PC-9 (cell line): ENCODE data around the gene SELENOI. TPM values are rescaled to one million over a fixed set of nuclear protein-coding genes. Genes with fewer than 3 reads are reported as not detected.
A peak's percentile ranks its signal among the peaks of the same experiment; 100 is the strongest.

ENCODE experiments used
- BruUV-seq: library from RNA; stranded (reverse); fragments of 400-500 nt; replicated peaks from 2 replicates; lab custom pipeline; 2021; lab: Mats Ljungman, UMichigan
- CTCF ChIA-PET: fragments of 300-600 bp; sonication (Branson Sonifier 250); formaldehyde crosslinking; loops from one replicate; lab custom pipeline; 2022; ENCODE audit warnings: antibody characterized with exemption; lab: Charles Lee
- POLR2A ChIA-PET: fragments of 300-600 bp; sonication (Branson Sonifier 250); formaldehyde crosslinking; loops from one replicate; lab custom pipeline; 2022; ENCODE audit warnings: antibody characterized with exemption; ENCODE audit not compliant: unreplicated experiment; lab: Charles Lee
- DNase-seq, 2 experiments: peaks; one replicate each; pipeline versions ENCODE4 v3.0.0 to v3.0.0-alpha.2; 2015 to 2022; ENCODE audit warnings: mixed read lengths in 1 of 2
- H2AFZ ChIP-seq: fragments of 200-600 bp; sonication (generic); 2 replicates; pipeline ENCODE4 v1.8.1; 2017; ENCODE audit warnings: antibody characterized with exemption
- H3F3A ChIP-seq: fragments of 200-600 bp; sonication (generic); 2 replicates; pipeline ENCODE4 v1.8.1; 2017; ENCODE audit warnings: antibody characterized with exemption, mild to moderate bottlenecking, low read depth; ENCODE audit not compliant: insufficient read depth
- H3K27ac ChIP-seq: fragments of 200-600 bp; sonication (generic); 2 replicates; pipeline ENCODE4 v1.6.1; 2016; ENCODE audit warnings: mixed run types
- H3K27me3 ChIP-seq: fragments of 200-600 bp; sonication (generic); 2 replicates; pipeline ENCODE4 v1.6.1; 2016; ENCODE audit warnings: low read depth, mixed run types; ENCODE audit not compliant: insufficient read depth
- H3K36me3 ChIP-seq: fragments of 200-600 bp; sonication (generic); 2 replicates; pipeline ENCODE4 v1.6.1; 2016; ENCODE audit warnings: low read depth, mixed run types
- H3K4me1 ChIP-seq: fragments of 200-600 bp; sonication (generic); replicated peaks from 2 replicates; pipeline ENCODE4 v1.6.1; 2016; ENCODE audit warnings: mixed run types; ENCODE audit not compliant: insufficient read depth
- H3K4me2 ChIP-seq: fragments of 200-600 bp; sonication (generic); 2 replicates; pipeline ENCODE4 v1.6.1; 2017; ENCODE audit warnings: mixed run types
- H3K4me3 ChIP-seq: fragments of 200-600 bp; sonication (generic); 2 replicates; pipeline ENCODE4 v1.6.1; 2016; ENCODE audit warnings: mixed run types
- H3K79me2 ChIP-seq: fragments of 200-600 bp; sonication (generic); 2 replicates; pipeline ENCODE4 v1.6.1; 2017; ENCODE audit warnings: low read depth, mixed run types
- H3K9me2 ChIP-seq: fragments of 200-600 bp; sonication (generic); 2 replicates; pipeline ENCODE4 v1.8.1; 2017; ENCODE audit warnings: mild to moderate bottlenecking; ENCODE audit not compliant: insufficient read depth
- H3K9me3 ChIP-seq: fragments of 200-600 bp; sonication (generic); 2 replicates; pipeline ENCODE4 v1.8.1; 2016; ENCODE audit warnings: low read depth; ENCODE audit not compliant: insufficient read depth
- H4K20me1 ChIP-seq: fragments of 200-600 bp; sonication (generic); 2 replicates; pipeline ENCODE4 v1.8.1; 2017; ENCODE audit not compliant: insufficient read depth
- EZH2 ChIP-seq: fragments of 200-600 bp; sonication (generic); IDR thresholded peaks from 2 replicates; pipeline ENCODE4 v1.8.0; 2017; ENCODE audit warnings: antibody characterized with exemption, low read depth
- intact Hi-C: fragments of 100-400 bp; cut with micrococcal nuclease; formaldehyde crosslinking; loops from one replicate; pipeline ENCODE4 v1.10.0; 2022; ENCODE audit not compliant: unreplicated experiment
- total RNA-seq: library from RNA; stranded (reverse); gene quantifications from 2 replicates; pipeline ENCODE4 v1.2.3, GENCODE V29; 2021
- TF ChIP-seq, protein P1 (sequence below): fragments of 200-600 bp; sonication (generic); conservative IDR thresholded peaks from 2 replicates; pipeline ENCODE4 v1.6.1; 2017; ENCODE audit warnings: mixed run types, antibody characterized with exemption, mild to moderate bottlenecking, moderate library complexity

SELENOI gene
- total RNA-seq, 1 experiment from 2014 or later: 60.8 TPM

DNA sequence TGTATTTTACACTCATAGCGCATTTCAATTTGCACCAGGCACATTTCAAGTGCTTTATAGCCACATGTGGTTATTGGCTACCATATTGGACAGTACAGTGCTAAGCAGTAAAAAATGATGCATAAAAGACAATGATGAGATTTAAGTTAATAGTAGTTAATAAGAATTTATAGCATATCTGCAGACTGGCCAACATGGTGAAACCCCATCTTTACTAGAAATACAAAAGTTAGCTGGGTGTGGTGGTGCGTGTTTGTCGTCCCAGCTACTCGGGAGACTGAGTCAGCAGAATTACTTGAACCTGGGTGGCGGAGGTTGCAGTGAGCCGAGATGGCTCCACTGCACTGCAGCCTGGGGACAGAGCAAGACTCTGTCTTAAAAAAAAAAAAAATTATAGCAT, 65.5 kb downstream of the SELENOI start:
- no peaks in the 10 kb centered on the region for H3K9me2 ChIP-seq
- CTCF ChIA-PET: no interaction called here

DNA sequence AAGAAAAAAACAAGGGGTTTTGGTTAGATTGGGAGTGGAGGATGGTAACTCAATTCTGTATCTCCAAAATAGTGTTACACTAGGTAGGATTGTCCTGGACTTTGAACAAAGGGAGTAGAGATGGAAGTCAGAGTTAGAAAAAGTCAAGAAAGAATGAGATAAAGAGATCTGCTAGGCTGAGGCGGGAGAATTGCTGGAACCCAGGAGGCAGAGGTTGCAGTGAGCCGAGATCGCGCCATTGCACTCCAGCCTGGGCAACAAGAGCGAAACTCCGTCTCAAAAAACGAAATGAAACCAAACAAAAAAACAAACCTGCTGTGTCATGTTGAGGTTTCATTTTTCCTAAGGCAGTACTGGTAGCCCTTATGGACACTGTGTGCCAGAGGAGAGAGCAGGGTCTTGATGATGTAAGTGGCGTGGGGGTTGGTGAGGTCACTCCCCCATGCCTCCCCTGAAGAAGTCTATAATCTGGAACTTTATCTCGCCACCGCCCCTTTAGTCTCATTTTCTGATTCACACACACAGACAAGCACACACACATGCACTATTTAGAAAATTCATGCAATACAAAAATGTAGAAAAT, 66.2 kb downstream of the SELENOI start:
- H2AFZ ChIP-seq: peak overlapping the region; percentile 49
- CTCF ChIA-PET: no interaction called here
- DNase-seq: peak in 1 of 2 experiments; percentile 38
- H3K36me3 ChIP-seq: no peaks in the 10 kb centered on the region
- H3K27ac ChIP-seq: peak overlapping the region; percentile 36
- TF ChIP-seq EZH2: no peak
- TF ChIP-seq, protein P1, sequence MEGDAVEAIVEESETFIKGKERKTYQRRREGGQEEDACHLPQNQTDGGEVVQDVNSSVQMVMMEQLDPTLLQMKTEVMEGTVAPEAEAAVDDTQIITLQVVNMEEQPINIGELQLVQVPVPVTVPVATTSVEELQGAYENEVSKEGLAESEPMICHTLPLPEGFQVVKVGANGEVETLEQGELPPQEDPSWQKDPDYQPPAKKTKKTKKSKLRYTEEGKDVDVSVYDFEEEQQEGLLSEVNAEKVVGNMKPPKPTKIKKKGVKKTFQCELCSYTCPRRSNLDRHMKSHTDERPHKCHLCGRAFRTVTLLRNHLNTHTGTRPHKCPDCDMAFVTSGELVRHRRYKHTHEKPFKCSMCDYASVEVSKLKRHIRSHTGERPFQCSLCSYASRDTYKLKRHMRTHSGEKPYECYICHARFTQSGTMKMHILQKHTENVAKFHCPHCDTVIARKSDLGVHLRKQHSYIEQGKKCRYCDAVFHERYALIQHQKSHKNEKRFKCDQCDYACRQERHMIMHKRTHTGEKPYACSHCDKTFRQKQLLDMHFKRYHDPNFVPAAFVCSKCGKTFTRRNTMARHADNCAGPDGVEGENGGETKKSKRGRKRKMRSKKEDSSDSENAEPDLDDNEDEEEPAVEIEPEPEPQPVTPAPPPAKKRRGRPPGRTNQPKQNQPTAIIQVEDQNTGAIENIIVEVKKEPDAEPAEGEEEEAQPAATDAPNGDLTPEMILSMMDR: no peak
- no peaks in the 10 kb centered on the region; the same call in 1 of the 2 replicates for H3F3A ChIP-seq
- H3K4me2 ChIP-seq: peak overlapping the region; percentile 18
- intact Hi-C loops: no loop called here
- no peak overlapping the region for H3K4me3 ChIP-seq
- no peaks in the 10 kb centered on the region for H4K20me1 ChIP-seq
- H3K4me1 ChIP-seq: no peaks in the 10 kb centered on the region
- POLR2A ChIA-PET: no interaction called here
- H3K27me3 ChIP-seq: no peaks in the 10 kb centered on the region
- H3K9me3 ChIP-seq: no peaks in the 10 kb centered on the region
- no peaks in the 10 kb centered on the region for H3K79me2 ChIP-seq
- no peaks in the 10 kb centered on the region for H3K9me2 ChIP-seq
- no TSS peak for BruUV-seq

More for the DNA sequence above, 65.5 kb downstream of the SELENOI start:
- H3K9me3 ChIP-seq: no peaks in the 10 kb centered on the region
- H3K4me3 ChIP-seq: no peak overlapping the region
- POLR2A ChIA-PET: no interaction called here
- no peak overlapping the region for H3K4me2 ChIP-seq
- intact Hi-C loops: no loop called here
- H3K36me3 ChIP-seq: no peaks in the 10 kb centered on the region
- no peaks in the 10 kb centered on the region for H3K27me3 ChIP-seq
- no peak overlapping the region for H3K27ac ChIP-seq
- no TSS peak for BruUV-seq
- no peaks in the 10 kb centered on the region for H3K79me2 ChIP-seq
- no peak overlapping the region for H2AFZ ChIP-seq
- no peak for DNase-seq
- H3K4me1 ChIP-seq: no peaks in the 10 kb centered on the region
- H4K20me1 ChIP-seq: no peaks in the 10 kb centered on the region
- no peaks in the 10 kb centered on the region; the same call in 1 of the 2 replicates for H3F3A ChIP-seq
- TF ChIP-seq, protein P1: no peak

DNA sequence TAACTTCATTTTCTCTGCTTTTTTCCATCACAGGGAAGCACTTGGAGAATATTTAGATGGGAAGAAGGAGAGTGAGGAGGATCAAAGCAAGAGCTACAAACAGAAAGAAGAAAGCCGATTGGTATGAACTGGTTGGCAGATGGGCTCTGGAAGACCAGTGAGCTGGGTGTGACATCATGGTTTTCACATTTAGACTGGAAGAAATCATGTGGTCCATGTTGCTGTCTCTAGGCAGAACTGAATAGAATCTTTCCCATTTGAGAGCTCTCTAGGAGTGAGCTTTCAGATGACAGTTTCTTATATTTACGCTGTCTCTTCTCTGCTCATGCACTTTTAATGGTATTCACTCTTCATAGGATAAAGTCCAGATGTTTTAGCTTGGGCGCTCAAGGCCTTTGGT, 68.4 kb downstream of the SELENOI start:
- ChIA-PET POLR2A (no interaction called here), CTCF (interaction anchor here (0.7 kb wide), 1 partner anchor 26 kb away, joined by 4 read pairs; no protein-coding TSS in a partner anchor)
- no peaks in the 10 kb centered on the region for H4K20me1 ChIP-seq
- H3K27me3 ChIP-seq: no peaks in the 10 kb centered on the region
- H3K27ac ChIP-seq: no peak overlapping the region
- H3K9me2 ChIP-seq: no peaks in the 10 kb centered on the region
- no peak for DNase-seq
- TF ChIP-seq, protein P1: no peak
- no peak for TF ChIP-seq EZH2
- H3K4me3 ChIP-seq: no peak overlapping the region
- no peaks in the 10 kb centered on the region for H3K9me3 ChIP-seq
- H3K79me2 ChIP-seq: no peaks in the 10 kb centered on the region
- no peaks in the 10 kb centered on the region for H3K36me3 ChIP-seq
- H3K4me2 ChIP-seq: no peak overlapping the region
- BruUV-seq: no TSS peak
- intact Hi-C loops: no loop called here
- no peaks in the 10 kb centered on the region for H3K4me1 ChIP-seq
- no peaks in the 10 kb centered on the region; the same call in 1 of the 2 replicates for H3F3A ChIP-seq
- H2AFZ ChIP-seq: no peak overlapping the region
